ENCODE results near the gene RGPD5.
"Not testable (repeated sequence)": the region's sequence is repeated elsewhere in the genome, so short reads cannot be mapped to it uniquely, and the experiment has no call there.

GRCh38 chr2:109905796-109906195 is 111.7 kb downstream of the RGPD5 start:
- TF ChIP-seq, protein P1, sequence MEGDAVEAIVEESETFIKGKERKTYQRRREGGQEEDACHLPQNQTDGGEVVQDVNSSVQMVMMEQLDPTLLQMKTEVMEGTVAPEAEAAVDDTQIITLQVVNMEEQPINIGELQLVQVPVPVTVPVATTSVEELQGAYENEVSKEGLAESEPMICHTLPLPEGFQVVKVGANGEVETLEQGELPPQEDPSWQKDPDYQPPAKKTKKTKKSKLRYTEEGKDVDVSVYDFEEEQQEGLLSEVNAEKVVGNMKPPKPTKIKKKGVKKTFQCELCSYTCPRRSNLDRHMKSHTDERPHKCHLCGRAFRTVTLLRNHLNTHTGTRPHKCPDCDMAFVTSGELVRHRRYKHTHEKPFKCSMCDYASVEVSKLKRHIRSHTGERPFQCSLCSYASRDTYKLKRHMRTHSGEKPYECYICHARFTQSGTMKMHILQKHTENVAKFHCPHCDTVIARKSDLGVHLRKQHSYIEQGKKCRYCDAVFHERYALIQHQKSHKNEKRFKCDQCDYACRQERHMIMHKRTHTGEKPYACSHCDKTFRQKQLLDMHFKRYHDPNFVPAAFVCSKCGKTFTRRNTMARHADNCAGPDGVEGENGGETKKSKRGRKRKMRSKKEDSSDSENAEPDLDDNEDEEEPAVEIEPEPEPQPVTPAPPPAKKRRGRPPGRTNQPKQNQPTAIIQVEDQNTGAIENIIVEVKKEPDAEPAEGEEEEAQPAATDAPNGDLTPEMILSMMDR (IDR thresholded peaks at IDR 0.05; ENCODE audit: poor library complexity, severe bottlenecking), result not testable (repeated sequence)
- TF ChIP-seq POLR2AphosphoS5 (IDR thresholded peaks at IDR 0.05); RAD21 (conservative IDR thresholded peaks at IDR 0.05); MXI1 (conservative IDR thresholded peaks at IDR 0.05; ENCODE audit: poor library complexity, severe bottlenecking): not testable (repeated sequence)
- TF ChIP-seq, protein P2, sequence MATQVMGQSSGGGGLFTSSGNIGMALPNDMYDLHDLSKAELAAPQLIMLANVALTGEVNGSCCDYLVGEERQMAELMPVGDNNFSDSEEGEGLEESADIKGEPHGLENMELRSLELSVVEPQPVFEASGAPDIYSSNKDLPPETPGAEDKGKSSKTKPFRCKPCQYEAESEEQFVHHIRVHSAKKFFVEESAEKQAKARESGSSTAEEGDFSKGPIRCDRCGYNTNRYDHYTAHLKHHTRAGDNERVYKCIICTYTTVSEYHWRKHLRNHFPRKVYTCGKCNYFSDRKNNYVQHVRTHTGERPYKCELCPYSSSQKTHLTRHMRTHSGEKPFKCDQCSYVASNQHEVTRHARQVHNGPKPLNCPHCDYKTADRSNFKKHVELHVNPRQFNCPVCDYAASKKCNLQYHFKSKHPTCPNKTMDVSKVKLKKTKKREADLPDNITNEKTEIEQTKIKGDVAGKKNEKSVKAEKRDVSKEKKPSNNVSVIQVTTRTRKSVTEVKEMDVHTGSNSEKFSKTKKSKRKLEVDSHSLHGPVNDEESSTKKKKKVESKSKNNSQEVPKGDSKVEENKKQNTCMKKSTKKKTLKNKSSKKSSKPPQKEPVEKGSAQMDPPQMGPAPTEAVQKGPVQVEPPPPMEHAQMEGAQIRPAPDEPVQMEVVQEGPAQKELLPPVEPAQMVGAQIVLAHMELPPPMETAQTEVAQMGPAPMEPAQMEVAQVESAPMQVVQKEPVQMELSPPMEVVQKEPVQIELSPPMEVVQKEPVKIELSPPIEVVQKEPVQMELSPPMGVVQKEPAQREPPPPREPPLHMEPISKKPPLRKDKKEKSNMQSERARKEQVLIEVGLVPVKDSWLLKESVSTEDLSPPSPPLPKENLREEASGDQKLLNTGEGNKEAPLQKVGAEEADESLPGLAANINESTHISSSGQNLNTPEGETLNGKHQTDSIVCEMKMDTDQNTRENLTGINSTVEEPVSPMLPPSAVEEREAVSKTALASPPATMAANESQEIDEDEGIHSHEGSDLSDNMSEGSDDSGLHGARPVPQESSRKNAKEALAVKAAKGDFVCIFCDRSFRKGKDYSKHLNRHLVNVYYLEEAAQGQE (IDR thresholded peaks at IDR 0.05; ENCODE audit: borderline replicate concordance), result not testable (repeated sequence)

All from neural cell (in vitro differentiated cells).